H9 (cell line): Measurements from ENCODE around the gene PIM3. TPM values are rescaled to one million over a fixed set of nuclear protein-coding genes. Genes with fewer than 3 reads are reported as not detected.

Experiments used
- DNase-seq: peaks from one replicate; pipeline ENCODE4 v3.0.0-alpha.2; 2017
- H2AFZ ChIP-seq: one replicate; pipeline ENCODE4 v1.6.1; 2013; ENCODE audit warnings: mild to moderate bottlenecking, low read length, control low read depth, moderate library complexity
- H2AK5ac ChIP-seq: 2 replicates; pipeline ENCODE4 v1.6.1; 2013; ENCODE audit warnings: low read length, control low read depth, mixed read lengths; ENCODE audit not compliant: insufficient read length
- H2BK120ac ChIP-seq: one replicate; pipeline ENCODE4 v1.6.1; 2013; ENCODE audit warnings: low read depth, mild to moderate bottlenecking, low read length, control low read depth, inconsistent platforms; ENCODE audit not compliant: poor library complexity, severe bottlenecking
- H2BK12ac ChIP-seq: 2 replicates; pipeline ENCODE4 v1.6.1; 2013; ENCODE audit warnings: low read length, control low read depth, mixed read lengths, low read depth; ENCODE audit not compliant: insufficient read length
- H2BK15ac ChIP-seq: 2 replicates; pipeline ENCODE4 v1.6.1; 2013; ENCODE audit warnings: low read depth, low read length, control low read depth
- H2BK20ac ChIP-seq: one replicate; pipeline ENCODE4 v1.6.1; 2013; ENCODE audit warnings: low read depth, mild to moderate bottlenecking, low read length, control low read depth, inconsistent platforms; ENCODE audit not compliant: poor library complexity, severe bottlenecking
- H2BK5ac ChIP-seq: 2 replicates; pipeline ENCODE4 v1.6.1; 2013; ENCODE audit warnings: low read length, control low read depth, mixed read lengths; ENCODE audit not compliant: insufficient read length
- H3K14ac ChIP-seq: 2 replicates; pipeline ENCODE4 v1.6.1; 2013; ENCODE audit warnings: low read length, control low read depth; ENCODE audit not compliant: insufficient read depth
- H3K18ac ChIP-seq: 2 replicates; pipeline ENCODE4 v1.6.1; 2013; ENCODE audit warnings: low read depth, mild to moderate bottlenecking, mixed read lengths, low read length, control low read depth; ENCODE audit not compliant: insufficient read length
- H3K23ac ChIP-seq: 2 replicates; pipeline ENCODE4 v1.6.1; 2013; ENCODE audit warnings: low read length, control low read depth, mixed read lengths, low read depth; ENCODE audit not compliant: insufficient read length
- H3K23me2 ChIP-seq: 2 replicates; pipeline ENCODE4 v1.6.1; 2013; ENCODE audit warnings: low read depth, mild to moderate bottlenecking, mixed read lengths, low read length, control low read depth; ENCODE audit not compliant: insufficient read length, poor library complexity, severe bottlenecking
- H3K27ac ChIP-seq: 2 replicates; pipeline ENCODE4 v1.5.1; 2013; ENCODE audit warnings: low read length, control low read depth, mixed read lengths, low read depth; ENCODE audit not compliant: insufficient read length
- H3K27me3 ChIP-seq: 2 replicates; pipeline ENCODE4 v1.6.1; 2013; ENCODE audit warnings: low read length, control low read depth, inconsistent platforms; ENCODE audit not compliant: insufficient read depth
- H3K4ac ChIP-seq: 2 replicates; pipeline ENCODE4 v1.6.1; 2013; ENCODE audit warnings: low read depth, mild to moderate bottlenecking, control low read depth, inconsistent platforms, low read length, moderate library complexity
- H3K4me1 ChIP-seq: 2 replicates; pipeline ENCODE4 v1.6.1; 2013; ENCODE audit warnings: low read length, control low read depth, inconsistent platforms; ENCODE audit not compliant: insufficient read depth
- H3K4me2 ChIP-seq: 2 replicates; pipeline ENCODE4 v1.6.1; 2013; ENCODE audit warnings: low read length, control low read depth, mixed read lengths; ENCODE audit not compliant: insufficient read length, insufficient read depth
- H3K56ac ChIP-seq: 2 replicates; pipeline ENCODE4 v1.6.1; 2013; ENCODE audit warnings: low read depth, mild to moderate bottlenecking, mixed read lengths, low read length, control low read depth; ENCODE audit not compliant: insufficient read length
- H3K79me1 ChIP-seq: 2 replicates; pipeline ENCODE4 v1.6.1; 2013; ENCODE audit warnings: low read depth, mild to moderate bottlenecking, moderate library complexity, low read length, control low read depth, inconsistent platforms; ENCODE audit not compliant: insufficient read depth, poor library complexity, severe bottlenecking
- H3K79me2 ChIP-seq: 2 replicates; pipeline ENCODE4 v1.6.1; 2013; ENCODE audit warnings: low read length, control low read depth, inconsistent platforms; ENCODE audit not compliant: insufficient read depth
- H3K9ac ChIP-seq: 2 replicates; pipeline ENCODE4 v1.6.1; 2013; ENCODE audit warnings: low read length, control low read depth, mixed read lengths; ENCODE audit not compliant: insufficient read length; ENCODE audit errors: extremely low read depth
- H3K9me3 ChIP-seq: one replicate; pipeline ENCODE4 v1.6.1; 2013; ENCODE audit warnings: low read depth, low read length, inconsistent platforms; ENCODE audit not compliant: control insufficient read depth
- H3T11ph ChIP-seq: one replicate; pipeline ENCODE4 v1.6.1; 2013; ENCODE audit warnings: mild to moderate bottlenecking, low read length, control low read depth, inconsistent platforms
- H4K20me1 ChIP-seq: one replicate; pipeline ENCODE4 v1.6.1; 2013; ENCODE audit not compliant: control insufficient read depth, insufficient read length, insufficient read depth
- H4K5ac ChIP-seq: 2 replicates; pipeline ENCODE4 v1.6.1; 2013; ENCODE audit warnings: low read depth, mild to moderate bottlenecking, mixed read lengths, low read length, control low read depth; ENCODE audit not compliant: insufficient read length
- H4K8ac ChIP-seq: replicated peaks from 2 replicates; pipeline ENCODE4 v1.6.1; 2013; ENCODE audit warnings: low read length, control low read depth, mixed read lengths, low read depth; ENCODE audit not compliant: insufficient read length
- H4K91ac ChIP-seq: 2 replicates; pipeline ENCODE4 v1.6.1; 2013; ENCODE audit warnings: low read depth, mild to moderate bottlenecking, moderate library complexity, mixed read lengths, low read length, control low read depth; ENCODE audit not compliant: insufficient read length
- H3K27ac Mint-ChIP-seq, 3 experiments: 2 replicates in 2 of 3; 3 replicates in 1 of 3; pipeline ENCODE4 v1.8.0; 2020 to 2021; ENCODE audit warnings: mixed read lengths in 3 of 3, mild to moderate bottlenecking in 1 of 3, moderate library complexity in 1 of 3
- H3K27me3 Mint-ChIP-seq: 2 replicates; pipeline ENCODE4 v1.8.0; 2021; ENCODE audit warnings: low read depth, mild to moderate bottlenecking, moderate library complexity, mixed read lengths
- H3K36me3 Mint-ChIP-seq, 3 experiments: 2 replicates in 2 of 3; 3 replicates in 1 of 3; pipeline ENCODE4 v1.8.0; 2020 to 2021; ENCODE audit warnings: low read depth in 3 of 3, mixed read lengths in 3 of 3; ENCODE audit not compliant: insufficient read depth in 1 of 3
- H3K4me1 Mint-ChIP-seq, 2 experiments: 2 replicates each; pipeline ENCODE4 v1.8.0; 2020; ENCODE audit warnings: mixed read lengths in 2 of 2
- H3K4me3 Mint-ChIP-seq, 2 experiments: 2 replicates in 1 of 2; 3 replicates in 1 of 2; pipeline ENCODE4 v1.8.0; 2020 to 2021; ENCODE audit warnings: mild to moderate bottlenecking in 2 of 2, mixed read lengths in 2 of 2, moderate library complexity in 1 of 2
- H3K9me3 Mint-ChIP-seq, 2 experiments: 2 replicates in 1 of 2; 3 replicates in 1 of 2; pipeline ENCODE4 v1.8.0; 2020; ENCODE audit warnings: mild to moderate bottlenecking in 2 of 2, mixed read lengths in 2 of 2, moderate library complexity in 1 of 2
- WGBS: extraction: QIAGEN DNeasy Blood & Tissue Kit; methylation state at CpG from one replicate; pipeline ENCODE4 v1.1.7; 2013; ENCODE audit warnings: missing lambda C conversion rate, low lambda C conversion rate, mixed read lengths; ENCODE audit not compliant: insufficient read length; ENCODE audit errors: extremely low coverage; 5-methylcytosine and 5-hydroxymethylcytosine counted together
- total RNA-seq: library from RNA; stranded (reverse); gene quantifications from 2 replicates; pipeline ENCODE4 v1.2.1, GENCODE V29; 2021
- TF ChIP-seq, protein P1 (sequence below): fragments of 200-600 bp; sonication (generic); conservative IDR thresholded peaks from 3 replicates; pipeline ENCODE4 v1.8.0; 2021; ENCODE audit warnings: antibody characterized with exemption, mild to moderate bottlenecking

The PIM3 gene
- total RNA-seq, 1 experiment from 2014 or later, result 43.4 TPM

DNA sequence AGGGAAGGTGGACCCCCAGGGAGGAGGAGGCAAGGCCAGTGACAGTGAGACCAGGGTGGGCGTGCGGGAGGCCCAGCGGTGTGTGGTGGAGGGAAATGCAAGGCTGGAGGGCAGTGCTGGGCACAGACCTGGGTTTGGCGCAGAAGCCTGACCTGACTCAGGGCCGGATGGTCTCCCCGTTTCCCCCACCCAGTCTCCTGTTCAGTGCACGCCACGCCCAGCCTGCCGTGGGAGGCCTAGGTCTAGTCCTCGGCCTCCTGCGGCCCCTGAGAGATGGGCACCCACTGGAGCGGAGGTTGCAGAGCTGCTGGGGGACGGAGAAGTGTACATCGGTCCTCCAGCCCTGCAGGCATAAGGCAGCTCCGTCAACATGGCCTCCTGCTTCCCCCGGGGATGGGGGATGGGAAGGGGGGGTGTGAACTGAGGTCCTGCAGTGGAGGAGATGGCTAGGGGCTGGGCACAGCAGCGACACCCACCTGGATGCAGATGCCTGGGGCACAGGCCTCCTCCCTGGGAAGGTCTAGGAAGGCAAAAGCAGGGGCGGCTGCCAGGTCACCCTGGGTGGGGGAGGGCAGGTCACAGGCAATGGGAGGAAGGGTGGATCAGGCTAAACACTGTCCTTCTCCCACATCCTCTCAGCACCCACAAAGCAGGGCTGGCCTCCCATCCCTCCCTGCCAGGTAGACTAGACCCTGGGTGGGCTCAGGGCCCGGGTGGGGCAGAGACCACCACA, 36.1 kb downstream of the PIM3 start:
- Histone ChIP-seq H2AK5ac (no peak overlapping the region), H4K91ac (no peak overlapping the region), H3K27me3 (peaks cover 9% of the 10 kb centered on the region; the same call in 1 of the 2 replicates), H3K23me2 (peaks cover 4% of the 10 kb centered on the region), H3K79me1 (no peaks in the 10 kb centered on the region), H2BK20ac (no peak overlapping the region), H2BK12ac (no peak overlapping the region), H3K27ac (no peak overlapping the region), H3K4me1 (no peaks in the 10 kb centered on the region), H2BK15ac (no peak overlapping the region), H3K14ac (no peak overlapping the region; the same call in 1 of the 2 replicates), H2BK5ac (no peak overlapping the region), H2BK120ac (no peak overlapping the region), H3K23ac (no peak overlapping the region), H2AFZ (no peak overlapping the region), H3K9ac (no peak overlapping the region), H4K20me1 (no peaks in the 10 kb centered on the region), H4K8ac (no peak overlapping the region), H3K4ac (no peak overlapping the region), H4K5ac (no peak overlapping the region), H3K4me2 (no peak overlapping the region), H3K56ac (no peak overlapping the region), H3T11ph (no peak overlapping the region), H3K18ac (no peak overlapping the region), H3K9me3 (no peaks in the 10 kb centered on the region), H3K79me2 (no peaks in the 10 kb centered on the region)
- TF ChIP-seq, protein P1, sequence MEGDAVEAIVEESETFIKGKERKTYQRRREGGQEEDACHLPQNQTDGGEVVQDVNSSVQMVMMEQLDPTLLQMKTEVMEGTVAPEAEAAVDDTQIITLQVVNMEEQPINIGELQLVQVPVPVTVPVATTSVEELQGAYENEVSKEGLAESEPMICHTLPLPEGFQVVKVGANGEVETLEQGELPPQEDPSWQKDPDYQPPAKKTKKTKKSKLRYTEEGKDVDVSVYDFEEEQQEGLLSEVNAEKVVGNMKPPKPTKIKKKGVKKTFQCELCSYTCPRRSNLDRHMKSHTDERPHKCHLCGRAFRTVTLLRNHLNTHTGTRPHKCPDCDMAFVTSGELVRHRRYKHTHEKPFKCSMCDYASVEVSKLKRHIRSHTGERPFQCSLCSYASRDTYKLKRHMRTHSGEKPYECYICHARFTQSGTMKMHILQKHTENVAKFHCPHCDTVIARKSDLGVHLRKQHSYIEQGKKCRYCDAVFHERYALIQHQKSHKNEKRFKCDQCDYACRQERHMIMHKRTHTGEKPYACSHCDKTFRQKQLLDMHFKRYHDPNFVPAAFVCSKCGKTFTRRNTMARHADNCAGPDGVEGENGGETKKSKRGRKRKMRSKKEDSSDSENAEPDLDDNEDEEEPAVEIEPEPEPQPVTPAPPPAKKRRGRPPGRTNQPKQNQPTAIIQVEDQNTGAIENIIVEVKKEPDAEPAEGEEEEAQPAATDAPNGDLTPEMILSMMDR, result no peak
- Mint-ChIP-seq H3K27me3 (peaks cover 40% of the 10 kb centered on the region), H3K9me3 (peaks cover 5 to 6% of the 10 kb centered on the region in 2 experiments), H3K4me3 (no peak overlapping the region), H3K4me1 (peaks cover 9 to 14% of the 10 kb centered on the region in 2 experiments; a peak in 3 of 4 replicates), H3K36me3 (no peaks in the 10 kb centered on the region; a peak in 1 of 7 replicates), H3K27ac (no peak overlapping the region)
- DNase-seq, result no peak
- WGBS, result no CpG with 5 or more reads among the region's 19 CpGs
